HTERT RPE-1 (cell line): Measurements from ENCODE around the gene RRAS.

Experiments used
- in situ Hi-C: fragments of 300-500 bp; cut with MboI; formaldehyde crosslinking; loops from 4 replicates; pipeline ENCODE4 v1.14.3; 2020; ENCODE audit warnings: low sequenced_read_pairs

RRAS gene

DNA sequence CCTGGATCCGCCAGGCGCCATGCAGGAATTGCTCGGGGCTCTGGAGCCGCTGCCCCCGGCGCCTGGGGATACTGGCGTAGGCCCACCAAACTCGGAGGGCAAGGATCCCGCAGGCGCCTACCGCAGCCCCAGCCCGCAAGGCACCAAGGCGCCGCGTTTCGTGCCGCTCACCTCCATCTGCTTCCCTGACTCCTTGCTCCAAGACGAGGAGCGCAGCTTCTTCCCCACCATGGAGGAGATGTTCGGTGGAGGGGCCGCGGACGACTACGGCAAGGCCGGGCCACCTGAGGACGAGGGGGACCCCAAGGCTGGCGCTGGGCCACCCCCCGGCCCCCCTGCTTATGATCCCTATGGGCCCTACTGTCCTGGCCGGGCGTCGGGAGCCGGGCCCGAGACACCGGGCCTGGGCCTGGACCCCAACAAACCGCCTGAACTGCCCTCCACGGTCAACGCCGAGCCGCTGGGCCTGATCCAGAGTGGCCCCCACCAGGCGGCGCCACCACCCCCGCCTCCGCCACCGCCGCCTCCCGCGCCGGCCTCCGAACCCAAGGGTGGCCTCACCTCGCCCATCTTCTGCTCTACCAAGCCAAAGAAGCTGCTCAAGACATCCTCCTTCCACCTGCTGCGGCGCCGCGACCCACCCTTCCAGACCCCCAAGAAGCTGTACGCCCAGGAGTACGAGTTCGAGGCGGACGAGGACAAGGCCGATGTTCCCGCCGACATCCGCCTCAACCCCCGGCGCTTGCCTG, 42.8 kb downstream of the RRAS start:
- in situ Hi-C loops: no loop called here

DNA sequence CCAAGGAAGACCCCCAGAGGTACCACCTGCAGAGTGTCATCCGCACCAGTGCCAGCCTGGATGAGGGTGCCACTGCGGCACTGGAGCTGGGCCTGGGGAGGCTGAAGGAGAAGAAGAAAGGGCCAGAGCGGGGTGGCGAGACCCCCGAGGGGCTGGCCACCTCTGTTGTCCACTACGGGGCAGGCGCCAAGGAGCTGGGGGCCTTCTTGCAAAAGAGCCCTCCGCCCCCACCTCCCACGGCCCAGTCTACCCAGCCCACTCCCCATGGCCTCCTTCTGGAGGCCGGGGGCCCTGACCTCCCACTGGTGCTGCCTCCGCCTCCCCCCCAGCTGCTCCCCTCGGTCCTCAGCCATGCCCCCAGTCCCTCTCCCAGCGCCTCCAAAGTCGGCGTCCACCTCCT, 43.5 kb downstream of the RRAS start:
- in situ Hi-C loops: no loop called here

GRCh38 chr19:49595819-49596404, 44.0 kb downstream of the RRAS start:
- in situ Hi-C loops: no loop called here

GRCh38 chr19:49594993-49595818, 44.7 kb downstream of the RRAS start:
- in situ Hi-C loops: no loop called here

DNA sequence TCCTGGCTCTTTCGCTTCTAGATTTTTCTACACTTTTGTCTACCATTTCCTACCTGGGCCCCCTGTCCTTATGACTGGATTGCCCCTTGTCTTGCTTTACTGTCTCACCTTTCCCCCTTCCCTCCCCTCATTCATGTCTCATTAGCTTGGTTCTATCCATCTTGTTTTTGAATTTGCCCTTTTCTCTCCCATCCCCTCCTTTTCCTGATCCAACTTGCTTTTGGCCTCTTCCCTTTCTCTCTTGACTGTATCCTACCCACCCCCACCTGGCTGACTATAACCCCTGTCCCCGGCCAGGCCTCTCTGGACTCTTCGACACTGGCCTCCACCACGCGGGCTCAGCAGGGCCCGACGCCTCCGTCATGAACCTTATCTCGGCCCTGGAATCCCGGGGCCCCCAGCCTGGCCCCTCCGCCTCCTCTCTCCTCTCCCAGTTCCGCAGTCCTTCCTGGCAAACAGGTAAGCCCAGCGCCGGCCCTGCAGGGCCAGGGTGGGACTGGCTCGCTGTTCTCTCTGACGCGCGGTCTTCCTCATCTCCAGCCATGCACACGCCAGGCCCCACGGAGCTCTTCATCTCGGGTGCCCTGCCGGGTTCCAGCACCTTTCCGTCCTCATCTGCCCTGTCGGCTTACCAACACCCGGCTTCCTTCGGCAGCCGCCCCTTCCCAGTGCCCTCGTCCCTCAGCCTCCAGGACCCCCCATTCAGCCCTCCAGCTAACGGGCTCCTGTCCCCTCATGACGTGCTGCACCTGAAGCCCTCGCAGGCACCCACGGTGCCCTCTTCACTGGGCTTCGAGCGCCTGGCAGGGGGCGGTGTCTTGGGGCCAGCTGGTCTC, 45.6 kb downstream of the RRAS start:
- in situ Hi-C loops: no loop called here

GRCh38 chr19:49593233-49594113, 46.5 kb downstream of the RRAS start:
- in situ Hi-C loops: no loop called here

GRCh38 chr19:49592486-49593232, 47.3 kb downstream of the RRAS start:
- in situ Hi-C loops: no loop called here

GRCh38 chr19:49591731-49592485, 48.0 kb downstream of the RRAS start:
- in situ Hi-C loops: no loop called here

DNA sequence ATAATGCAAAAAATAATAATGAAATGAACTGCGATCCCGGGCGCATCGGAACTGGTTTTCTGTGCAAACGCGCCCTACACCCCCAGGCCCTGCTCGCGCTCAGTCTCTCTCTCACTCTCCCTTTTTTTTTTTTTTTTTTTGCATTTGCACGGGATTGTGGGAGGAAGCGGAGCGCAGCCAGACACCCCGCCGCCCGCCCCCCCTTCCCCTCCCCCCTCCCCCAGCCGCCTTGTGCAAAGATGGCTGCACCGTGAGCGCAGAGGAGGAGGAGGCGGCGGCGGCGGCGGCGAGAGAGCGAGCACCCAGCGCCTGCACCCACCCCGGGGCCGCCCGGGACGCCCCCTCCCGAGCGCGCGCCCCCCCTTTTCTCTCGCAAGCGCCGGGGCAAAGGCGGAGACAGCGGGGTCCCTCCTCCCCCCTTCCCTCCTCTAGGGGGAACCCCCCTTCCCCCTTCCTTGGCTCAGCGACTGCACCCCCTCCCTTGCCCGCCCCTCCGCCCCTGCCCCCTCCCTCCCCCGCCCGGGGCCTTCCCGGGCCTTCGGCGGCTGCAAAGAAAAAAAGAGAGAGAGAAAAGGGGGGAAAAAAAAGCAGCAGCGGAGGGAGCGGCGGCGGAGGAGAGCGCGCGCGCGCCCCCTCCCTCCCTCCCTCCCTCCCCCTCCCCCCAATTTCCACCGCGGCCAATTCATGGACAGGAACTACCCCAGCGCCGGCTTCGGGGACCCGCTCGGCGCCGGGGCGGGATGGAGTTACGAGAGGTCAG, 48.8 kb downstream of the RRAS start, which contains the start of gene PRR12:
PRR12 (plus strand) TSS at position 212 of the 760 bp plus-strand sequence; CDS start at position 685, 473 bp downstream.
- in situ Hi-C loops: no loop called here

DNA sequence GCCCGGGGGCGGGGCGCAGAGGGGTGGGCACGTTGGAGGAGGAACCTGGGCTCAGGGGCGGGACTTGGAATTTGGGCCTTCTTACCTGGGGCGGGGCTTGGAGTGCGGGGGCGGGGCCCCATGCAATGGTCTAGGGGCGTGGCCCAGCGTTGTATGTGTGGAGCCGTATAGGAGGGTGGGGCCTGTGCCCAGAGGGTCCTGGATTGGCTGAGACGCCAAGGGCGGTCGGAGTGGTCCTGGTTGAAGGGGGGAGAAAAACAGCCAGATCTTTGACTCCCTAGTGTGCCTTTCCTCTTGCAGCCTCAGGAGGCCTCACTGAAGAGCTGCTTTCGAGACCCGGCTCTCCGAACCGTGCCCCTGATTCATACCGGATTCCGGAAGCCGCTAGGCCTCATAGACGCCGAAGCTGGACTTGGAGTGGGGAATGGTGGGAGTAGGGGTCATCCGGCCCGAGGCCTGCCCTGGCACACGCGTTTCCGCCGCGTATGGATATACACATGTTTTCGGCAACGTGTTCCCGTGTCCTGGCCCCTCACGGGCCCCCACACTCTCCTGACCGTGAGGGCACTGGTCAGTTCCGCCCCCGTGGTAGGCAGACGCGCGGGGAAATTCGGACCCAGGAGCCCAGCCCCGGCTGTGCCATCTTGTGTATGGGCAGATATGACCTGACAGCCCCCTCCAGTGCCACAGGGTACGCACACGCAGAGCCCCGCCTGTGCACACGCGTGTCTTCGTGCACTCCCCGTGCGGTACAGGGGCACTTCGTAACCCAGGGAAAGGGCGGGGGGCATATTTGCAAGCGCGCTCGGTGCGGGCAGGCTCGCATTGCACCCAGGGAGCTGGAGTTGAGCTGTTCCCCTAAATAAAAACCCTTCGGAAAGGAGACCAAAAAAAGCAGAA, 49.6 kb downstream of the RRAS start:
- in situ Hi-C loops: no loop called here

GRCh38 chr19:49589502-49589905, 50.4 kb downstream of the RRAS start:
- in situ Hi-C loops: no loop called here

- in situ Hi-C loops: no loop called here
Measured at GRCh38 chr19:49588365-49589122, 51.4 kb downstream of the RRAS start.

DNA sequence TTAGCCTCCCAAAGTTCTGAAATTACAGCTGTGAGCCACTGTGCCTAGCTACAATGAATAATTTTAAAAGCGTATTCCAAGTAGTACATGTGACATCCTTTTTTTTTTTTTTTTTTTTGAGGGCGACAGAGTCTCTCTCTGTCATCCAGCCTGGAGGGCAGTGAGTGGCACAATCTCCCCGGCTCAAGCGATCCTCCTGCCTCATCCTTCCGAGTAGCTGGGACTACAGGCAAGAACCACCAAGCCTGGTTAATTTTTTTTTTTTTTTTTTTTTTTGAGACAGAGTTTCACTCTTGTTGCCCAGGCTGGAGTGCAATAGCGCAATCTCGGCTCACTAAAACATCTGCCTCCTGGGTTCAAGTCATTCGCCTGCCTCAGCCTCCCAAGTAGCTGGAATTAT, 52.7 kb downstream of the RRAS start:
- in situ Hi-C loops: no loop called here
